H9 (cell line): Measurements from ENCODE around the gene CDH1. TPM values are rescaled to one million over a fixed set of nuclear protein-coding genes. Genes with fewer than 3 reads are reported as not detected.

Experiments used
- DNase-seq: peaks from one replicate; pipeline ENCODE4 v3.0.0-alpha.2; 2017
- H2AFZ ChIP-seq: one replicate; pipeline ENCODE4 v1.6.1; 2013; ENCODE audit warnings: mild to moderate bottlenecking, low read length, control low read depth, moderate library complexity
- H2AK5ac ChIP-seq: 2 replicates; pipeline ENCODE4 v1.6.1; 2013; ENCODE audit warnings: low read length, control low read depth, mixed read lengths; ENCODE audit not compliant: insufficient read length
- H2BK120ac ChIP-seq: one replicate; pipeline ENCODE4 v1.6.1; 2013; ENCODE audit warnings: low read depth, mild to moderate bottlenecking, low read length, control low read depth, inconsistent platforms; ENCODE audit not compliant: poor library complexity, severe bottlenecking
- H2BK12ac ChIP-seq: 2 replicates; pipeline ENCODE4 v1.6.1; 2013; ENCODE audit warnings: low read length, control low read depth, mixed read lengths, low read depth; ENCODE audit not compliant: insufficient read length
- H2BK15ac ChIP-seq: 2 replicates; pipeline ENCODE4 v1.6.1; 2013; ENCODE audit warnings: low read depth, low read length, control low read depth
- H2BK20ac ChIP-seq: one replicate; pipeline ENCODE4 v1.6.1; 2013; ENCODE audit warnings: low read depth, mild to moderate bottlenecking, low read length, control low read depth, inconsistent platforms; ENCODE audit not compliant: poor library complexity, severe bottlenecking
- H2BK5ac ChIP-seq: 2 replicates; pipeline ENCODE4 v1.6.1; 2013; ENCODE audit warnings: low read length, control low read depth, mixed read lengths; ENCODE audit not compliant: insufficient read length
- H3K14ac ChIP-seq: 2 replicates; pipeline ENCODE4 v1.6.1; 2013; ENCODE audit warnings: low read length, control low read depth; ENCODE audit not compliant: insufficient read depth
- H3K18ac ChIP-seq: 2 replicates; pipeline ENCODE4 v1.6.1; 2013; ENCODE audit warnings: low read depth, mild to moderate bottlenecking, mixed read lengths, low read length, control low read depth; ENCODE audit not compliant: insufficient read length
- H3K23ac ChIP-seq: 2 replicates; pipeline ENCODE4 v1.6.1; 2013; ENCODE audit warnings: low read length, control low read depth, mixed read lengths, low read depth; ENCODE audit not compliant: insufficient read length
- H3K23me2 ChIP-seq: 2 replicates; pipeline ENCODE4 v1.6.1; 2013; ENCODE audit warnings: low read depth, mild to moderate bottlenecking, mixed read lengths, low read length, control low read depth; ENCODE audit not compliant: insufficient read length, poor library complexity, severe bottlenecking
- H3K27ac ChIP-seq: 2 replicates; pipeline ENCODE4 v1.5.1; 2013; ENCODE audit warnings: low read length, control low read depth, mixed read lengths, low read depth; ENCODE audit not compliant: insufficient read length
- H3K27me3 ChIP-seq: 2 replicates; pipeline ENCODE4 v1.6.1; 2013; ENCODE audit warnings: low read length, control low read depth, inconsistent platforms; ENCODE audit not compliant: insufficient read depth
- H3K4ac ChIP-seq: 2 replicates; pipeline ENCODE4 v1.6.1; 2013; ENCODE audit warnings: low read depth, mild to moderate bottlenecking, control low read depth, inconsistent platforms, low read length, moderate library complexity
- H3K4me1 ChIP-seq: 2 replicates; pipeline ENCODE4 v1.6.1; 2013; ENCODE audit warnings: low read length, control low read depth, inconsistent platforms; ENCODE audit not compliant: insufficient read depth
- H3K4me2 ChIP-seq: 2 replicates; pipeline ENCODE4 v1.6.1; 2013; ENCODE audit warnings: low read length, control low read depth, mixed read lengths; ENCODE audit not compliant: insufficient read length, insufficient read depth
- H3K56ac ChIP-seq: 2 replicates; pipeline ENCODE4 v1.6.1; 2013; ENCODE audit warnings: low read depth, mild to moderate bottlenecking, mixed read lengths, low read length, control low read depth; ENCODE audit not compliant: insufficient read length
- H3K79me1 ChIP-seq: 2 replicates; pipeline ENCODE4 v1.6.1; 2013; ENCODE audit warnings: low read depth, mild to moderate bottlenecking, moderate library complexity, low read length, control low read depth, inconsistent platforms; ENCODE audit not compliant: insufficient read depth, poor library complexity, severe bottlenecking
- H3K79me2 ChIP-seq: 2 replicates; pipeline ENCODE4 v1.6.1; 2013; ENCODE audit warnings: low read length, control low read depth, inconsistent platforms; ENCODE audit not compliant: insufficient read depth
- H3K9ac ChIP-seq: 2 replicates; pipeline ENCODE4 v1.6.1; 2013; ENCODE audit warnings: low read length, control low read depth, mixed read lengths; ENCODE audit not compliant: insufficient read length; ENCODE audit errors: extremely low read depth
- H3K9me3 ChIP-seq: one replicate; pipeline ENCODE4 v1.6.1; 2013; ENCODE audit warnings: low read depth, low read length, inconsistent platforms; ENCODE audit not compliant: control insufficient read depth
- H3T11ph ChIP-seq: one replicate; pipeline ENCODE4 v1.6.1; 2013; ENCODE audit warnings: mild to moderate bottlenecking, low read length, control low read depth, inconsistent platforms
- H4K20me1 ChIP-seq: one replicate; pipeline ENCODE4 v1.6.1; 2013; ENCODE audit not compliant: control insufficient read depth, insufficient read length, insufficient read depth
- H4K5ac ChIP-seq: 2 replicates; pipeline ENCODE4 v1.6.1; 2013; ENCODE audit warnings: low read depth, mild to moderate bottlenecking, mixed read lengths, low read length, control low read depth; ENCODE audit not compliant: insufficient read length
- H4K8ac ChIP-seq: replicated peaks from 2 replicates; pipeline ENCODE4 v1.6.1; 2013; ENCODE audit warnings: low read length, control low read depth, mixed read lengths, low read depth; ENCODE audit not compliant: insufficient read length
- H4K91ac ChIP-seq: 2 replicates; pipeline ENCODE4 v1.6.1; 2013; ENCODE audit warnings: low read depth, mild to moderate bottlenecking, moderate library complexity, mixed read lengths, low read length, control low read depth; ENCODE audit not compliant: insufficient read length
- H3K27ac Mint-ChIP-seq, 3 experiments: 2 replicates in 2 of 3; 3 replicates in 1 of 3; pipeline ENCODE4 v1.8.0; 2020 to 2021; ENCODE audit warnings: mixed read lengths in 3 of 3, mild to moderate bottlenecking in 1 of 3, moderate library complexity in 1 of 3
- H3K27me3 Mint-ChIP-seq: 2 replicates; pipeline ENCODE4 v1.8.0; 2021; ENCODE audit warnings: low read depth, mild to moderate bottlenecking, moderate library complexity, mixed read lengths
- H3K36me3 Mint-ChIP-seq, 3 experiments: 2 replicates in 2 of 3; 3 replicates in 1 of 3; pipeline ENCODE4 v1.8.0; 2020 to 2021; ENCODE audit warnings: low read depth in 3 of 3, mixed read lengths in 3 of 3; ENCODE audit not compliant: insufficient read depth in 1 of 3
- H3K4me1 Mint-ChIP-seq, 2 experiments: 2 replicates each; pipeline ENCODE4 v1.8.0; 2020; ENCODE audit warnings: mixed read lengths in 2 of 2
- H3K4me3 Mint-ChIP-seq, 2 experiments: 2 replicates in 1 of 2; 3 replicates in 1 of 2; pipeline ENCODE4 v1.8.0; 2020 to 2021; ENCODE audit warnings: mild to moderate bottlenecking in 2 of 2, mixed read lengths in 2 of 2, moderate library complexity in 1 of 2
- H3K9me3 Mint-ChIP-seq, 2 experiments: 2 replicates in 1 of 2; 3 replicates in 1 of 2; pipeline ENCODE4 v1.8.0; 2020; ENCODE audit warnings: mild to moderate bottlenecking in 2 of 2, mixed read lengths in 2 of 2, moderate library complexity in 1 of 2
- WGBS: extraction: QIAGEN DNeasy Blood & Tissue Kit; methylation state at CpG from one replicate; pipeline ENCODE4 v1.1.7; 2013; ENCODE audit warnings: missing lambda C conversion rate, low lambda C conversion rate, mixed read lengths; ENCODE audit not compliant: insufficient read length; ENCODE audit errors: extremely low coverage; 5-methylcytosine and 5-hydroxymethylcytosine counted together
- total RNA-seq: library from RNA; stranded (reverse); gene quantifications from 2 replicates; pipeline ENCODE4 v1.2.1, GENCODE V29; 2021
- TF ChIP-seq, protein P1 (sequence below): fragments of 200-600 bp; sonication (generic); conservative IDR thresholded peaks from 3 replicates; pipeline ENCODE4 v1.8.0; 2021; ENCODE audit warnings: antibody characterized with exemption, mild to moderate bottlenecking

CDH1 gene
- total RNA-seq, 1 experiment from 2014 or later, result 237 TPM

DNA sequence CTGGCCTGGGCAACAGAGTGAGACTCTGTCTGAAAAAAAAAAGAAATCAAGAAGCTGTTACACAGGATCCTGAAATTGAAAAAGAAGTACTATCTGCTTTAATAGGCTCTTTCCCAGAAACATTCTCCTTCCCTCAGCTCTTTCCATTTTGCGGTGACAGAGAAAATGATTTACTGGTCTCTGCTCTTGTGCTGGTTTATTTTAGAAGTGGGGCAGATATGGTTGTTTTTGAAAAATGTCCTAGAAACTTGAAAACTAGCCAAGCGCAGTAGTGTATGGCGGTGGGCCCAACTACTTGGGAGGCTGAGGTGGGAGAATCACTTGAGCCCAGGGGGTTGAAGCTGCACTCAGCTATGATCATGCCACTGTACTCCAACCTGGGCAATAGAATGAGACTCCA lies 77.4 kb downstream of the CDH1 start:
- H3K27ac ChIP-seq, result no peak overlapping the region
- no peak overlapping the region for H3K18ac ChIP-seq
- Mint-ChIP-seq H3K4me3 (no peak overlapping the region), H3K27me3 (no peaks in the 10 kb centered on the region), H3K4me1 (no peaks in the 10 kb centered on the region), H3K9me3 (no peaks in the 10 kb centered on the region), H3K36me3 (peaks cover 57 to 95% (median 90%) of the 10 kb centered on the region in 3 experiments), H3K27ac (peak overlapping the region in 1 of 3 experiments; percentile 30; a peak in 1 of 7 replicates)
- no peak for DNase-seq
- no peaks in the 10 kb centered on the region for H3K79me1 ChIP-seq
- no peaks in the 10 kb centered on the region for H3K9me3 ChIP-seq
- H3K79me2 ChIP-seq, result no peaks in the 10 kb centered on the region
- TF ChIP-seq, protein P1, sequence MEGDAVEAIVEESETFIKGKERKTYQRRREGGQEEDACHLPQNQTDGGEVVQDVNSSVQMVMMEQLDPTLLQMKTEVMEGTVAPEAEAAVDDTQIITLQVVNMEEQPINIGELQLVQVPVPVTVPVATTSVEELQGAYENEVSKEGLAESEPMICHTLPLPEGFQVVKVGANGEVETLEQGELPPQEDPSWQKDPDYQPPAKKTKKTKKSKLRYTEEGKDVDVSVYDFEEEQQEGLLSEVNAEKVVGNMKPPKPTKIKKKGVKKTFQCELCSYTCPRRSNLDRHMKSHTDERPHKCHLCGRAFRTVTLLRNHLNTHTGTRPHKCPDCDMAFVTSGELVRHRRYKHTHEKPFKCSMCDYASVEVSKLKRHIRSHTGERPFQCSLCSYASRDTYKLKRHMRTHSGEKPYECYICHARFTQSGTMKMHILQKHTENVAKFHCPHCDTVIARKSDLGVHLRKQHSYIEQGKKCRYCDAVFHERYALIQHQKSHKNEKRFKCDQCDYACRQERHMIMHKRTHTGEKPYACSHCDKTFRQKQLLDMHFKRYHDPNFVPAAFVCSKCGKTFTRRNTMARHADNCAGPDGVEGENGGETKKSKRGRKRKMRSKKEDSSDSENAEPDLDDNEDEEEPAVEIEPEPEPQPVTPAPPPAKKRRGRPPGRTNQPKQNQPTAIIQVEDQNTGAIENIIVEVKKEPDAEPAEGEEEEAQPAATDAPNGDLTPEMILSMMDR, result no peak
- H3K27me3 ChIP-seq, result no peaks in the 10 kb centered on the region
- no peak overlapping the region for H2AK5ac ChIP-seq
- H3K9ac ChIP-seq, result no peak overlapping the region
- no peak overlapping the region for H3K14ac ChIP-seq
- H4K20me1 ChIP-seq, result no peaks in the 10 kb centered on the region
- no CpG with 5 or more reads among the region's 3 CpGs for WGBS
- no peak overlapping the region for H3K56ac ChIP-seq
- no peak overlapping the region for H2BK15ac ChIP-seq
- no peak overlapping the region for H3K4me2 ChIP-seq
- H4K5ac ChIP-seq, result no peak overlapping the region
- no peak overlapping the region for H3K23ac ChIP-seq
- H3T11ph ChIP-seq, result no peak overlapping the region
- no peak overlapping the region for H2BK5ac ChIP-seq
- H2BK12ac ChIP-seq, result no peak overlapping the region
- H3K4ac ChIP-seq, result no peak overlapping the region
- no peak overlapping the region for H2BK20ac ChIP-seq
- H2BK120ac ChIP-seq, result no peak overlapping the region
- H2AFZ ChIP-seq, result no peak overlapping the region
- no peaks in the 10 kb centered on the region for H3K23me2 ChIP-seq
- no peaks in the 10 kb centered on the region for H3K4me1 ChIP-seq
- H4K91ac ChIP-seq, result no peak overlapping the region
- no peak overlapping the region for H4K8ac ChIP-seq
